Panc1 (cell line): ENCODE measurements around the gene RBKS.

Experiments
- CTCF ChIP-seq: fragments of 450-650 bp; IDR thresholded peaks from 2 replicates; pipeline ENCODE4 v1.5.1; 2017; ENCODE audit warnings: mild to moderate bottlenecking
- POLR2AphosphoS5 ChIP-seq: IDR thresholded peaks from 2 replicates; pipeline ENCODE4 v1.6.1; 2012; ENCODE audit warnings: mild to moderate bottlenecking, low read depth, low read length, moderate library complexity
- REST ChIP-seq, 2 experiments: IDR thresholded peaks; 2 replicates each; pipeline ENCODE4 v1.6.1; 2011 to 2012; ENCODE audit warnings: low read depth in 2 of 2, control low read depth in 1 of 2, low read length in 1 of 2, mild to moderate bottlenecking in 1 of 2, moderate library complexity in 1 of 2; ENCODE audit not compliant: insufficient read depth in 1 of 2

DNA sequence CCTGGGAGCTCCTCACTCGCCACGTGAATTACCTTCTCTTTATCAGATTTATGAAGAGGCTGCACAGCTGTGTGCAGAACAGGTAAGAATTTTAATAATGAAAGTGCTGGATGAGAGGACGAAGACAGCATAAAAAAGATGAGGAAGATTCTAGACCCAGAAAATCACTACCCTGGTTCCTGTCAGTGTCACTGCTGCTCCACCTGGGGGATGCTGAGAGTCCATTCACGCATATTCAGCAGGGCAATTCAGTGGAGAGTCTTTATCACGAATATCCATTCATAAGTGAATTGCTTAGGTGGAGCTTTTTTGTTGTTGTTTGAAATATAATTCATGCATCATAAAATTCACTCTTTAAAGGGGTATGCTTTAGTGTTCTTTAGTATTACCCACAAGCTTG lies 66.6 kb downstream of the RBKS start:
- TF ChIP-seq CTCF (peak; percentile 14; the same call in 1 of the 2 replicates), REST (IDR thresholded peaks at IDR 0.05; ENCODE audit: insufficient read depth in 1 of 2, low read depth in 2 of 2, low read length in 1 of 2) (no peak), POLR2AphosphoS5 (no peak)
